ENCODE results near the gene THAP7. TPM values are rescaled to one million over a fixed set of nuclear protein-coding genes. Genes with fewer than 3 reads are reported as not detected.

The THAP7 gene
- total and polyA plus RNA-seq, 9 of the 15 experiments (the other 6 are each of a cell fraction or from before 2014, with no cell fraction given), result 7.9 to 263 (median 84.1) TPM

GRCh38 chr22:20964090-20964798 lies 37.7 kb downstream of the THAP7 start (continued):
- TF ChIP-seq ARID3B (CRISPR knock-in tag; IDR thresholded peaks at IDR 0.05; ENCODE audit: borderline replicate concordance) (no peak; the same call in 1 of the 2 replicates), ZBTB8A (IDR thresholded peaks at IDR 0.05; ENCODE audit: partially characterized antibody) (no peak), ZBTB1 (CRISPR knock-in tag; IDR thresholded peaks at IDR 0.05; ENCODE audit: borderline replicate concordance, low read depth) (0 out of 2 replicates have a peak, but pooled peaks have one; percentile 55), ZNF609 (CRISPR knock-in tag; IDR thresholded peaks at IDR 0.05; ENCODE audit: borderline replicate concordance) (no peak), MEF2A (IDR thresholded peaks at IDR 0.05; ENCODE audit: control insufficient read depth, low read depth, low read length) (no peak), IFI16 (CRISPR knock-in tag; IDR thresholded peaks at IDR 0.05) (0 out of 2 replicates have a peak, but pooled peaks have one; percentile 22), FOSL1 (tag; conservative IDR thresholded peaks at IDR 0.05) (no peak), XRCC3 (IDR thresholded peaks at IDR 0.05) (no peak), CHD4 (IDR thresholded peaks at IDR 0.05; ENCODE audit: insufficient read depth, insufficient replicate concordance, low read depth, low read length, poor library complexity, severe bottlenecking) (peak; percentile 96), HSF4 (CRISPR knock-in tag; IDR thresholded peaks at IDR 0.05; ENCODE audit: borderline replicate concordance) (no peak), ZHX1 (conservative IDR thresholded peaks at IDR 0.05; ENCODE audit: low read length) (no peak), MED1 (CRISPR knock-in tag; IDR thresholded peaks at IDR 0.05; ENCODE audit: borderline replicate concordance) (no peak), HMGN3 (IDR thresholded peaks at IDR 0.05; ENCODE audit: borderline replicate concordance, extremely low read depth, insufficient read length, low read depth, low read length) (no peak), SIX5 (IDR thresholded peaks at IDR 0.05; ENCODE audit: borderline replicate concordance in 1 of 2, insufficient read depth in 1 of 2, low read depth in 1 of 2, low read length in 2 of 2) (no peak)
